RPMI7951 (cell line): ENCODE results near the gene ITPK1. TPM values are rescaled to one million over a fixed set of nuclear protein-coding genes. Genes with fewer than 3 reads are reported as not detected.

Experiments used
- DNase-seq: peaks from one replicate; pipeline ENCODE4 v3.0.0-alpha.2; 2012; ENCODE audit warnings: low read depth
- total RNA-seq: library from RNA; depleted of rRNA; stranded (reverse); fragments of >200 nt; shearing (Covaris generic); gene quantifications from 2 replicates; pipeline ENCODE4 v1.2.3, GENCODE V29; 2014; rRNA removed

The ITPK1 gene
- total RNA-seq, 1 experiment from 2014 or later = 7.7 TPM

DNA sequence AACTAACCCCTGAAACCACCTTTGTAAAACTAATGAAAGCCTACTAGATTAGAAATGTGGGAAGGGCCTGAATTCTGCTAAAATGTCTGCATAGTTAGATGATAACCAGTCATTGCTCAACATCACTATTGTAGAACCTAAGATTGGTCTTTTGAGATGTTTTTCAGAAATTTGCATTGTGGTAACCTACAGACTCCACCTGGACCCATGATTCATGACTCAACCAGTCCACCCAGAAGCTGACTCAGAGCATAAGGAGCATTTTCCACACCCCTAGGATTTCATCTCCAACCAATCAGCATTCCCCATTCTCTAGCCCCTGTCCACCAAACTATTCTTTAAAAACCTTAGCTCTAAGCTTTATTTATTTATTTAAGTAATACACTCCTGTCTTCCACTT lies 223.1 kb downstream of the ITPK1 start:
- DNase-seq = no peak

DNA sequence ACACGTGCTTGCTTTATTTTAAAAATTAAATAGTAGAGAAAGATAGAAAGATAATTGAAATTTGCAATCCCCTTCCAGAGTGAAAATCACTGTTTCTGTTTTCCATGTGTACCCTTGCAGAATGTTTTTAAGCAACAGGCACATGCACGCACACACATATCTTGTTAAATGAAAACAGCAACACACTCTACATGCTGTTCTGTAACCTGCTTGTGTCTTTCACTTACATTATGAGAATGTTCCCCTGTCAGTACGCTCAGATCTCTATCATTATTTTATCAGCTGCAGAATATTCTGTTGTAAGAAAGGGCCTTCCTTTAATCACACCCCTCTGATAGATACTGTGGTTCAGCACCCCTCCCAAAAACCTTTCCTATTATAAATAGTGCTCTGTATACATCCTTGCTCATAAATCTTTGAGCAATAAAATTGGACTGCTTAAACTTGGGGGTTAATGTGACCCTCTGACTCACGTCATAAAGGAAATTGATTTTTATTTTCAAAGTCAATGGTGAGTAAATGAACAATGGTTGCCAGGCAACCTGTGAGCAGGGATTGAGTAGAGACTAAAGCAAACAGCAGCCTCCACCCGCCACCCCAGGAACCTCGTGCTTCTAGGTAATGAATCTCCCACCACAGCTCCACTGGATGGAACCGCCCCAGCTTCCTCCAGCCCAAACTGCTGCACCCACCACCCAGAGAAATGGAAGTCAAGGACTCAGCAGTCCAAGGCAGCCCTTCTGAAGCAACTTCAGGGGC lies 224.7 kb downstream of the ITPK1 start:
- no peak for DNase-seq

DNA sequence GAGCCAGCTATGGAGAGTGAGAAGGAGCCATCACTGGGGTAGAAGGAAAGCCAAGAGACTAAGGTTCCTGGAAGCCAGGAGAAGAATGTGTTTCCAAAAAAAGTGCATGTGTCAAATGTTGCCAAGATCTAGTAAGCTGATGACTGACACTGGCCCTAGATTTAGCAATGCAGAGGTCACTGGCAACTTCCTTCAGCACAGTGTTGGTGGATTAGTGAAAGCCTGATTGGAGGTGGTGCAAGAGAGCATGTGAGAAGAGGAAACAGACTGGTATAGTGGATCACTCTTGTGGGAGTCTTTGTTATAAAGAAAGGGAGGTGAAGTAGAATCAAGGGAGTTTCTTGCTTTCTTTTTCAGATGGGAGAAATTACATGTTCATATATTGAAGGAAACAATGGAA lies 226.8 kb downstream of the ITPK1 start:
- no peak for DNase-seq

DNA sequence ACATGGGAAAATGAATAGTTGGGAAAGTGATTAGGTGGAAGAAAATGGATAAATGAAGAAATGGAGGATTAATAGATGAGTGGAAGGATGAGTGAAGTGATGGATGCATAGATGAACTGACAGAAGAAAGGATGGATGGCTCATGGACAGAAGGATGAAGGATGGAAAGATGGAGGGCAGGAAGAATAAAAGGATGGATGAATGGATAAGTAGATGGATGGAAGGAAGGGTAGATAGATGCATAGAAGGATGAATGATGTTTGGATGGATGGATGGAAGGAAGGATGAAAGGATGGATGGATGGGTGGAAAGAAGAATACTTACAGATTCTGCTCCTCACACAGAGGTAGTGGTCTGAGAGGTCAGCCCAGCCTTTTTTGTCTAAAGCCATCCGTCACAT lies 228.6 kb downstream of the ITPK1 start:
- no peak for DNase-seq

Other genes starting within 250 kb of the ITPK1 start
- not detected in 2 replicates for gene CHGA, start 192.8 kb downstream of the ITPK1 start, total RNA-seq
- 6.5 and 9.3 TPM in 2 replicates for gene MOAP1, start 69.0 kb upstream of the ITPK1 start, total RNA-seq
- 10.2 and 15.4 TPM in 2 replicates for gene LYSET, start 69.4 kb upstream of the ITPK1 start, total RNA-seq
- gene GON7, start 91.1 kb upstream of the ITPK1 start, total RNA-seq = 35.4 and 49.2 TPM in 2 replicates
- gene UBR7, start 91.3 kb upstream of the ITPK1 start, total RNA-seq = 59.6 and 71.9 TPM in 2 replicates
- 9.5 and 11.3 TPM in 2 replicates for gene BTBD7, start 217.1 kb upstream of the ITPK1 start, total RNA-seq
- not detected in 2 replicates for gene COX8C, start 231.3 kb upstream of the ITPK1 start, total RNA-seq